Islet of Langerhans (tissue), 1 donor: ENCODE measurements around the gene TTC9B.
"Not testable (repeated sequence)": the region's sequence is repeated elsewhere in the genome, so short reads cannot be mapped to it uniquely, and the experiment has no call there.

Source experiments
- FAIRE-seq: peaks from one replicate; lab custom pipeline; 2011; peaks lifted over from hg19 to GRCh38; lab: Jason Lieb, UNC

TTC9B gene

GRCh38 chr19:40214936-40215335 is 3.2 kb downstream of the TTC9B start:
- FAIRE-seq: no peak

- FAIRE-seq: no peak
Measured at GRCh38 chr19:40213882-40214570, 4.2 kb downstream of the TTC9B start.

- FAIRE-seq: no peak
Measured at GRCh38 chr19:40213251-40213829, 4.8 kb downstream of the TTC9B start.

GRCh38 chr19:40210889-40211288 is 7.3 kb downstream of the TTC9B start:
- no peak for FAIRE-seq

- FAIRE-seq: no peak
Measured at GRCh38 chr19:40208602-40209001, 9.6 kb downstream of the TTC9B start.

- FAIRE-seq: no peak
Measured at GRCh38 chr19:40205760-40206159, 12.4 kb downstream of the TTC9B start.

- FAIRE-seq: no peak
Measured at GRCh38 chr19:40204381-40204780, 13.8 kb downstream of the TTC9B start.

- no peak for FAIRE-seq
Measured at GRCh38 chr19:40200341-40201099, 17.7 kb downstream of the TTC9B start.

- FAIRE-seq: no peak
Measured at GRCh38 chr19:40198272-40198990, 19.8 kb downstream of the TTC9B start.

- no peak for FAIRE-seq
Measured at GRCh38 chr19:40193587-40193849, 24.7 kb downstream of the TTC9B start.

- no peak for FAIRE-seq
Measured at GRCh38 chr19:40192758-40193586, 25.2 kb downstream of the TTC9B start.

GRCh38 chr19:40191836-40192646 is 26.1 kb downstream of the TTC9B start:
- FAIRE-seq: no peak

- FAIRE-seq: no peak
Measured at GRCh38 chr19:40190891-40191835, 27.0 kb downstream of the TTC9B start, which contains the start of gene MAP3K10. Gene MAP3K10, plus strand, starts transcription at chr19:40191426. Its CDS starts 606 bp downstream, at chr19:40192032.

GRCh38 chr19:40184273-40184672 is 33.9 kb downstream of the TTC9B start:
- no peak for FAIRE-seq

GRCh38 chr19:40178756-40179155 is 39.4 kb downstream of the TTC9B start:
- no peak for FAIRE-seq

GRCh38 chr19:40177286-40178070 is 40.7 kb downstream of the TTC9B start:
- FAIRE-seq: no peak

- no peak for FAIRE-seq
Measured at GRCh38 chr19:40175820-40176219, 42.4 kb downstream of the TTC9B start.

- no peak for FAIRE-seq
Measured at GRCh38 chr19:40174092-40174491, 44.1 kb downstream of the TTC9B start.

- FAIRE-seq: not testable (repeated sequence)
Measured at GRCh38 chr19:40171293-40171692, 46.9 kb downstream of the TTC9B start.
